Globus pallidus (tissue), 1 donor: ENCODE measurements around the gene NOC4L.

Experiments used
- DNase-seq: peaks from one replicate; pipeline ENCODE4 v3.0.0-alpha.2; 2015; ENCODE audit warnings: low spot score

Gene NOC4L

GRCh38 chr12:132170094-132170636 is 25.9 kb downstream of the NOC4L start:
- DNase-seq, result no peak

GRCh38 chr12:132170637-132171292 is 26.5 kb downstream of the NOC4L start:
- no peak for DNase-seq

GRCh38 chr12:132171293-132171967 is 27.2 kb downstream of the NOC4L start:
- no peak for DNase-seq

GRCh38 chr12:132171968-132172521 is 27.8 kb downstream of the NOC4L start:
- DNase-seq, result no peak

- DNase-seq, result no peak
Observed at GRCh38 chr12:132172619-132173018, 28.4 kb downstream of the NOC4L start.

- no peak for DNase-seq
Observed at GRCh38 chr12:132173135-132174014, 29.1 kb downstream of the NOC4L start.

- no peak for DNase-seq
Observed at GRCh38 chr12:132174015-132174838, 30.0 kb downstream of the NOC4L start.

- DNase-seq, result no peak
Observed at GRCh38 chr12:132174839-132175490, 30.7 kb downstream of the NOC4L start.

- DNase-seq, result no peak
Observed at GRCh38 chr12:132175496-132176384, 31.5 kb downstream of the NOC4L start.

- DNase-seq, result no peak
Observed at GRCh38 chr12:132176385-132176919, 32.2 kb downstream of the NOC4L start.

- DNase-seq, result no peak
Observed at GRCh38 chr12:132176920-132177551, 32.8 kb downstream of the NOC4L start.

- no peak for DNase-seq
Observed at GRCh38 chr12:132178316-132178715, 34.1 kb downstream of the NOC4L start.

- DNase-seq, result no peak
Observed at GRCh38 chr12:132178801-132179401, 34.6 kb downstream of the NOC4L start.

- no peak for DNase-seq
Observed at GRCh38 chr12:132179431-132180362, 35.4 kb downstream of the NOC4L start.

- DNase-seq, result no peak
Observed at GRCh38 chr12:132180648-132181546, 36.6 kb downstream of the NOC4L start.

- no peak for DNase-seq
Observed at GRCh38 chr12:132181570-132182200, 37.4 kb downstream of the NOC4L start.
